Activated T-cell treated with anti-CD3 and anti-CD28 coated beads, Interleukin-2, amount 50 U/mL, for 48 hours (primary cell): ENCODE data around the gene HENMT1.

Experiments
- DNase-seq, 2 experiments: peaks; one replicate each; pipeline ENCODE4 v3.0.0-alpha.2; 2020

Gene HENMT1

DNA sequence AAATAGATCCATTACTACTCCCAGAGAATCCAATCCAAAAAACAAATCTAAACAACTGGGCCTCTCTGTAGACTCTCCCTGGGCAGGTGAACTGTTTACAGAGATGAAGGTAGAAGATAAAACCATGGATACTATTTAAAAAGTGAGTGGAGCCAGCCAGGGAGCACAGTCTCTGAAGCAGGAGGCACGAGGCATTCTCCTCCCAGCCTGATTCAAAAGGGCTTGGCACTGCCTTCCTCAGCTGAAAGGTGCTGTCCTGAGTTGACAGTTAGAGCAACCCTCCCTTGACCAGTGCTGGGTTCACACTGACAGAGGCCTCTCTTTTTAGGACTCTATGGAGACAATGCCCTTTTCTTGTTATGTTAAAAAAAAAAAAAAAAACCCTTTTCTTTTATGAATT, 36.8 kb downstream of the HENMT1 start:
- DNase-seq: no peak

DNA sequence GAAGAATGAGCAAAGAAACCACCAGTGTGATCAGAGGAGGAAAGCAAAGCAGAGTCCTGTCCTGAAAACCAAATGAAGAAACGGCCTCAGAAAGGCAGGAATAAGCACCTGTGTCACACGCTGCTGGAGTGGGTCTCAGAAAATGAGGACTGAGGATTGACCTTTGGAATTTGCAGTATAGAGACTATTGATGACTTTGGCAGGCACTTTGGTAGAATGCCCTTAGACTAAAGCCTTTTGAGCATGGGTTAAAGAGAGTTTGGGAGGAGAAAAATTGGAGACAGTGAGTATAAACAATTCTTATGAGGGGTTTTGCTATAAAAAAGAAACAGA, 43.2 kb downstream of the HENMT1 start:
- no peak for DNase-seq

DNA sequence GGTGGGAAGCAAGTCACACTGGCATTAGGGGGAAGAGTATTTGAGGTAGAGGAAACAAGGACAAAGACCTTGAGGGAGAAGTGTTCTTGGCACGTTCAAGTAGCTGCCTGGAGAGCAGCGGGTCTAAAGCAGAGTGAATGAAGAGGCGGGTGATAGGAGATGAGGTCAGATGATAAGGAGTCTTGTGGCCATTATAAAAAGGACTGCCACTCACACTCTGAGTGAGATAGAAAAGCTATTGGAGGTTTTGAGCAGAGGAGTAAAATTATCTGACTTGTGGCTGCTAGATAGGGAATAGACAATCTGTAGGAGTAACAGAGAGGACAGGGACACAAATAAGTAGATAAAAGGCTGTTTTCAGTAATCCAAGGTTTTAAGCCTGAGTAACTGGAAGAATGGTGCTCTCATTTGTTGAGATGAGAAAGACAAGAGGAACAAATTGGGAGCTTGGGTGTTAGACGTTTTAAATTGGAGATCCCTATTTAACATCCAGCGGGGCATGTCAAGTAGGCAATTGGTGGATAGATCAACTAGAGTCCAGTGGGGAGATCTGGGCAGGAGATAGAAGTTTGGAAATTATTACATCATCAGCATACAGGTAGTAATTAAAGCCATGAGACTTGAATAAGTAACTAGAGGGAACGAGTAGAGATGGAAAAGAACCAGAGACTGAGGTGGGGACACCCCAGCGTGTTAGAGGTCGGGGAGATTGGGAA, 43.7 kb downstream of the HENMT1 start:
- no peak for DNase-seq

- no peak for DNase-seq
Measured at GRCh38 chr1:108615544-108615943, 45.3 kb downstream of the HENMT1 start.

DNA sequence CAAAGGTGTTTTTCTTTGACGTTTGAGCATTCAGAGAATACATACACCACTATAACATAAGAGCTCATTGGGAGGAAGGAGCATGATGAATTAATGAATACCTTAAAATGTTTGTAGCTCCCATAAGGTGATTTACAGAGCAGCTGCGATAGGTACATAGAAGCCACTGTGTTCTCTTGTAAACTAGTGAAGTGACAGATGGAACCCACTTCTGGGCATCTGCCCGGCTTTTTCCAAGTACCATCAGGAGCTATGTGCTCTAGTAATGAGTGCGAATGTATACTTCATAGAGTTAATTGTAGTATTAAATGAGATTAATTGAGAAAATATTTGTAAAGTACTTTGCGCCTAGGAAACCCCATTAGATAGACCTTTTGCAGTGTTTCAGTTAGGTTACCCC, 48.4 kb downstream of the HENMT1 start:
- no peak for DNase-seq

DNA sequence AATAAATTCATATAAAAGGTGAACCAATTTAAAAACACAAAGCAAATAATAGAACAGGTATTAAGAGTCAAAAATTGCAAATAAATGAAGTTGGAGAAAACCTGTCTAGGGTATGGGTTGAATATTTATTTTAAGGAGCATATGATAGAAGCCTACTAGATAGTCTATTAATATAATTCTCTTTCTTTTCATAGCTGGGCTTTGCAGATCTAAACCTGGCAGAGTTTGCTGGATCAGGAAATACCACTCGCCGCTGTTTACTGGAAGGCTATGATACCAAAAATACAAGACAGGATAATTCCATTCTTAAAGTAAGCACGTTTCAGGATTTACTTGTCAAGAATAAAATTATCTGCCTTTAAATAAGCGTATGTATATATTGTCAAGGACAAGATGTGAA, 48.9 kb downstream of the HENMT1 start:
- no peak for DNase-seq

DNA sequence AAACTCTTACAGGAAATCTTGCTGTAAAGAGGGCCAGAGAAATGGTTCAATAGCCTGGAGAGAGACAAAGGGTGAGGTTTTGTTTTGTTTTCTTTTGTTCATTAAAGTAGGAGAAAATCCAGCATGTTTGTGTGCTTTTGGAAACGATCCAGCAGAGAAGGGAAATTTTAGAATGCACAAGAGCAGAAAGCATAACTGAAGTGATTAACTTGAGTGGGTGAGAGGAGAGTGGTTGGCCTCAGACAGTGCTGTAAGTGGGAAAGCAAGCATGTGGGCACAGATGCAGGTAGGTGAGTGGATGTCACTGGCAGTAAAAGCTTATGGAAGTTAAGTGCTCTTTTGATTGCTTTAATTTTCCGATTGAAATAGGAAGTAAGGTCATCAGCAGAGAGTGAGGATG, 50.8 kb downstream of the HENMT1 start:
- DNase-seq: no peak

DNA sequence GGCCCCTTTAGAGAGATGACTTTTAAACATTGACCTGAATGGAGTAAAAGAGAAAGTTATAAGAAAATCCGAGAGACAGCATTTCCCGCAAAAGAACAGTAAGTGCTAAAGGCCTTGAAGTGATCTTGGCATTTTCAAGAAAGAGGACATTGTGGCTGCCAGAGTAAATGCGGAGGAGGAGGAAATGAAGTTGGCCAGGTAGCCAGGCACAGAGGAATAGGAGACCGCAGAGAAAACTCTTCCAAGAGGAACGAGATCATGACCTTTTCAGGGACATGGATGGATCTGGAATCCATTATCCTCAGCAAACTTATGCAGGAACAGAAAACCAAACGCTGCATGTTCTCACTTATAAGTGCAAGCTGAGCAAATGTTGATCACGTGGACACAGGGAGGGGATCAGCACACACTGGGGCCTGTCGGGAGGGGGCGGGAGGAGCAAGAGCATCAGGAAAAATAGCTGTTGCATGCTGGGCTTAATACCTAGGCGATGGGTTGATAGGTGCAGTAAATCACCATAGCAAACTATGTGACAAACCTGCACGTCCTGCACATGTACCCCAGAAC, 51.3 kb downstream of the HENMT1 start:
- no peak for DNase-seq

DNA sequence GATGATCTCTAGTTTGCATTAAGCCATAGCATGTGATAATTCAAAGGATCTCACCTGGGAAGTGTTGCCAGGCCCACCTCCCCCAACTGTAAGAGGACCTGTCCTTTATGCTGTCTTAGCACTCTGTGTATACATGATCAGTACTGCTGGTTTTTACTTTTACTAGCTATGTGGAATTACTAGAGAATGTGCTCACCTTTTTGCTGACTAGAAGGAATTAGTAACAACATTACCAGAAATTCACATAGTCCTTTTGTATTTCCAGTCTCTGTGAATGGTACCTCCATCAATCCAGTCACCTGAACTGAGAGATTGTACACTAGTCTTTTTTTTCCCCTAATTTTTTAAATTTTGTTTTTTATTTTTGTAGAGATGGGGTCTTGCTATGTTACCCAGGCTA, 54.4 kb downstream of the HENMT1 start:
- no peak for DNase-seq

- DNase-seq: no peak
Measured at GRCh38 chr1:108605633-108606032, 55.3 kb downstream of the HENMT1 start.

DNA sequence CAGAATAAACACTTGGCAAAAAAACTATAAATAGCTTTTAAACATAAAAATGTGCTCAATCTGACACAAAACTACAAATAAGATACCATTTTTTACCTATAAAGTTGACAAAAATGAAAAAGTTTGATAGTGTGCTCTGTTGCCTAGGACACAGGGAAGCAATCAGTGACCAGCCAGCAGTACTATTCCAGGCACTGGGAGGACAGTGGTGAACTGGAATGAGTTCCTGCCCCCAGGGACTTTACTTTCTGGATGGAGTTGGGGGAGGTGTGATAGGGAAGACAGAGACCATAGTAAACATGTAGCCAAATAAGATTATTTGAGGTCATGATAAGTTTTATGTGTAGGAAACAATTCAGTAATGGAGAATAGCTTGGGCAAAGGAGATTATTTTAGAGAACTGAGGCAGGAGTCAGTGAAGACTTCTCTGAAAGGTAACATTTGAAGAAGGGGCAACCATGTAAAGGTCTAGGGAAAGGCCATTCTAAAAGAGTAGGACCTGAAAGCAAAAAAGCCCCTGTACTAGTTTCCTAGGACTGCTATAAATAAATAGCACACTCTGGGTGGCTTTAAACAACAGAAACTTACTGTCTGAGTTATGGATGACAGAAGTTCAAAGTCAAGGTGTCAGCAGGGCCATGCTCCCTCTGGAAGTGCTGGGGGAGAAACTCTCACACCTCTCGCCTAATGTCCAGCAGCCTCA, 59.0 kb downstream of the HENMT1 start:
- no peak for DNase-seq

GRCh38 chr1:108600504-108600903, 60.4 kb downstream of the HENMT1 start:
- no peak for DNase-seq

DNA sequence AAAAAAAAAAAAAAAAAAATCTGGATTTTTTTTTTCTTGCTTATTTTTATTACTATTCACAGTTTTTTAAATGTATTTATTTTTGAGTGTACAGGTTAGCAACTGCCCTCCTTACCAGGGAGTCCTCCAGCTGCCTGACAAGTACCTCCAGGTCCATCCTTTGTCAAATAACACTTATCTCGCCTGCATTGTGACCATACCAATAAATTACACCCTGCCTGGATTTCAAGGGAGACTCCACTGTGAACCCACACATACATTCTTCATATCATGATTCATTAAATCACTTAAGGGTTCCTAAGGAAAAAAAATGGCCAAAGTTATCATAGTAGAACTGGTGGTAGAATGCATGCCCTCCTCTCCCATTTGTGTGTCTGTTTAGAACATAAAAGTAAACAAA, 62.6 kb downstream of the HENMT1 start:
- DNase-seq: no peak
